GM10266 (cell line): ENCODE measurements around the gene TRIM33.

Experiments used
- DNase-seq: peaks from one replicate; pipeline ENCODE4 v3.0.0; 2012; ENCODE audit errors: extremely low spot score
- CTCF ChIP-seq: IDR thresholded peaks from 2 replicates; pipeline ENCODE4 v1.5.1; 2012; ENCODE audit warnings: mild to moderate bottlenecking, low read depth; ENCODE audit not compliant: control insufficient read depth, insufficient read depth; ENCODE audit errors: missing control alignments

The TRIM33 gene

GRCh38 chr1:114347431-114348209 lies 163.4 kb downstream of the TRIM33 start:
- TF ChIP-seq CTCF = no peak
- no peak for DNase-seq

- DNase-seq = peak; percentile 87
- TF ChIP-seq CTCF = peak; percentile 100
These were observed 164.4 kb downstream of the TRIM33 start for GRCh38 chr1:114346480-114347029.

- no peak for TF ChIP-seq CTCF
- DNase-seq = no peak
These were observed 165.0 kb downstream of the TRIM33 start for GRCh38 chr1:114345930-114346479.

- no peak for TF ChIP-seq CTCF
- DNase-seq = no peak
These were observed 166.3 kb downstream of the TRIM33 start for GRCh38 chr1:114344656-114345055.
